ENCODE results near the gene TNK1. TPM values are rescaled to one million over a fixed set of nuclear protein-coding genes. Genes with fewer than 3 reads are reported as not detected.
A peak's percentile ranks its signal among the peaks of the same experiment; 100 is the strongest.

The TNK1 gene
- total RNA-seq (0.58 and 0.67 TPM in 2 replicates), polyA plus RNA-seq (0.14 and 0.22 TPM in 2 replicates), polyA minus RNA-seq (0.76 and 1.4 TPM in 2 replicates), Bru-seq, nascent RNA (not detected), BruChase-seq, experiment 1, labeled RNA remaining after a 6-hour chase (not detected), BruChase-seq, experiment 2, labeled RNA remaining after a 2-hour chase (percentile 9 among the genes with signal in this experiment)
- 0.20 and 0.22 TPM in 2 replicates for polyA plus RNA-seq (2011; cell fraction: cytosol; rRNA removed)
- polyA plus RNA-seq (2011; cell fraction: nucleus; rRNA removed): 0.50 and 0.99 TPM in 2 replicates
- 0.43 and 0.75 TPM in 2 replicates for polyA plus RNA-seq (2012)
- polyA minus RNA-seq (2011; cell fraction: cytosol; rRNA and poly(A)+ RNA removed): 12.5 TPM
- not detected in 2 replicates for polyA minus RNA-seq (2011; cell fraction: nucleus; rRNA and poly(A)+ RNA removed)
- long read RNA-seq: 0 reads

GRCh38 chr17:7380855-7381683, at the start of gene TNK1:
TSS of gene TNK1 (plus strand) at chr17:7381089. CDS start at chr17:7382927, 1,838 bp downstream.
- Histone ChIP-seq H3K36me3 (ENCODE audit: control insufficient read depth in 2 of 2, extremely low read depth in 1 of 2, insufficient read depth in 2 of 2, low read length in 2 of 2) (no peaks in the 10 kb centered on the region), H3K9ac (replicated peaks; ENCODE audit: extremely low read depth, insufficient read depth, low read length) (no peak within 1 kb of the TSS), H3K27me3 (ENCODE audit: control insufficient read depth in 2 of 2, insufficient read depth in 2 of 2, low read length in 2 of 2) (peaks cover 25 to 33% of the 10 kb centered on the region in 2 experiments), H3K4me1 (ENCODE audit: control insufficient read depth, extremely low read depth, insufficient read depth, low read length) (peaks cover 5% of the 10 kb centered on the region), H3K79me2 (ENCODE audit: control insufficient read depth, insufficient read depth, low read length) (no peaks in the 10 kb centered on the region), H2AFZ (ENCODE audit: low read depth, low read length) (no peak within 1 kb of the TSS), H4K20me1 (replicated peaks; ENCODE audit: control insufficient read depth, extremely low read depth, insufficient read depth, low read length) (no peaks in the 10 kb centered on the region), H3K4me2 (ENCODE audit: insufficient read depth, low read length) (no peak within 1 kb of the TSS), H3K27ac (ENCODE audit: insufficient read depth, low read depth, low read length) (no peak within 1 kb of the TSS), H3K4me3 (replicated peaks in 1 of 3; ENCODE audit: insufficient read depth in 1 of 3, low read depth in 1 of 3, low read length in 3 of 3) (no peak within 1 kb of the TSS), H3K9me1 (replicated peaks; ENCODE audit: control insufficient read depth, extremely low read depth, insufficient read depth, low read length) (no peaks in the 10 kb centered on the region), H3K9me3 (replicated peaks; ENCODE audit: control insufficient read depth, insufficient read depth, low read length) (no peaks in the 10 kb centered on the region)
- ChIA-PET POLR2A (no interaction called here), CTCF (interaction anchor here (1.0 to 3.0 kb wide), 3 partner anchors 22 to 179 kb away, joined by 4 to 14 read pairs (median 4); partner anchors contain the start of genes TMEM256 and TMEM95)
- no TSS peak for BruUV-seq (replicated peaks)
- dilution Hi-C loops (cut with MboI; ENCODE audit: extremely low pct_ligation_motif_present, low sequenced_read_pairs) (no loop called here), intact Hi-C loops (cut with micrococcal nuclease) (no loop called here)
- FAIRE-seq (no peak), DNase-seq (ENCODE audit: low read depth, low spot score) (no peak)
- TF ChIP-seq JUN (IDR thresholded peaks at IDR 0.05; ENCODE audit: borderline replicate concordance, insufficient read depth, insufficient read length, low read depth) (no peak), GATA2 (IDR thresholded peaks at IDR 0.05; ENCODE audit: insufficient read depth, insufficient read length, low read depth, low read length) (no peak), EZH2 (IDR thresholded peaks at IDR 0.05; ENCODE audit: borderline replicate concordance, low read depth, low read length, severe bottlenecking) (peak; percentile 84)

DNA sequence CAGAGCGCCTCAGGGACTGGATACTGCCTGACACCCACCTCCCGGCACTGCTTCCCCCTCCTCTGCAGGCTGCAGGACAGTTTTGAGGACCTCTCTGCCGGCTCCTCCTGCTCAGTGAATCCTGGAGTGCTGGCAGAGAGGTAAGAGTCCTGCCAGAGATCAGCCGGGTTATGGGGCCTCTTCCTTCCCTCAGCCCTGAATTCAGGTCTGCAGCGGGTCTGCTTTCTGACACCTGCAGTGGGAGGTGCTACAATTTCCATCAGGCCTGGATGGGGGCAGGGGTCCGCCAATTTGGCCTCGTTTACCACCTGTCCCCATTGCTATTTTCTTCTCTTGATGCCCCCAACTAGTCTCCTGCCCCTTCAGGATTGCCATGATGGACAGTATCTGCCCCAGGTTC, 48.8 kb upstream of the TNK1 start:
- no TSS peak for BruUV-seq (replicated peaks)

More for the DNA sequence above, 48.8 kb upstream of the TNK1 start:
- no peak overlapping the region for H3K9ac ChIP-seq (replicated peaks; ENCODE audit: extremely low read depth, insufficient read depth, low read length)
- no peaks in the 10 kb centered on the region for H3K9me1 ChIP-seq (replicated peaks; ENCODE audit: control insufficient read depth, extremely low read depth, insufficient read depth, low read length)
- peaks cover 10% of the 10 kb centered on the region for H3K4me1 ChIP-seq (ENCODE audit: control insufficient read depth, extremely low read depth, insufficient read depth, low read length)
- H3K4me2 ChIP-seq (ENCODE audit: insufficient read depth, low read length): no peak overlapping the region
- TF ChIP-seq EZH2 (IDR thresholded peaks at IDR 0.05; ENCODE audit: borderline replicate concordance, low read depth, low read length, severe bottlenecking) (no peak), GATA2 (IDR thresholded peaks at IDR 0.05; ENCODE audit: insufficient read depth, insufficient read length, low read depth, low read length) (no peak), JUN (IDR thresholded peaks at IDR 0.05; ENCODE audit: borderline replicate concordance, insufficient read depth, insufficient read length, low read depth) (no peak), POLR2A (IDR thresholded peaks at IDR 0.05; ENCODE audit: low read depth, low read length) (no peak), FOS (IDR thresholded peaks at IDR 0.05; ENCODE audit: borderline replicate concordance, insufficient read depth, low read length) (no peak), MYC (IDR thresholded peaks at IDR 0.05; ENCODE audit: low read depth, low read length) (no peak), MAX (IDR thresholded peaks at IDR 0.05; ENCODE audit: insufficient read depth, insufficient read length) (no peak), POLR2AphosphoS5 (IDR thresholded peaks at IDR 0.05; ENCODE audit: insufficient read depth, low read depth, low read length) (no peak), CTCF (IDR thresholded peaks at IDR 0.05; ENCODE audit: extremely low read depth in 1 of 2, insufficient read depth in 1 of 2, low read depth in 1 of 2, low read length in 2 of 2) (no peak)
- no peaks in the 10 kb centered on the region for H4K20me1 ChIP-seq (replicated peaks; ENCODE audit: control insufficient read depth, extremely low read depth, insufficient read depth, low read length)
- H3K79me2 ChIP-seq (ENCODE audit: control insufficient read depth, insufficient read depth, low read length): peaks cover 10% of the 10 kb centered on the region
- dilution Hi-C loops (cut with MboI; ENCODE audit: extremely low pct_ligation_motif_present, low sequenced_read_pairs): no loop called here
- H2AFZ ChIP-seq (ENCODE audit: low read depth, low read length): no peak overlapping the region
- no peak for DNase-seq (ENCODE audit: low read depth, low spot score)
- no peaks in the 10 kb centered on the region for H3K36me3 ChIP-seq (ENCODE audit: control insufficient read depth in 2 of 2, extremely low read depth in 1 of 2, insufficient read depth in 2 of 2, low read length in 2 of 2)
- CTCF ChIA-PET: no interaction called here
- POLR2A ChIA-PET: no interaction called here
- H3K9me3 ChIP-seq (replicated peaks; ENCODE audit: control insufficient read depth, insufficient read depth, low read length): no peaks in the 10 kb centered on the region
- intact Hi-C loops (cut with micrococcal nuclease): no loop called here
- H3K27ac ChIP-seq (ENCODE audit: insufficient read depth, low read depth, low read length): no peak overlapping the region
- peaks cover 0 to 2% of the 10 kb centered on the region in 2 experiments for H3K27me3 ChIP-seq (ENCODE audit: control insufficient read depth in 2 of 2, insufficient read depth in 2 of 2, low read length in 2 of 2)
- FAIRE-seq: no peak
- H3K4me3 ChIP-seq (replicated peaks in 1 of 3; ENCODE audit: insufficient read depth in 1 of 3, low read depth in 1 of 3, low read length in 3 of 3): no peak overlapping the region
